GM19099 (cell line): Measurements from ENCODE around the gene GRIN3B.
A peak's percentile ranks its signal among the peaks of the same experiment; 100 is the strongest.

ENCODE experiments used
- POLR2A ChIP-seq: IDR thresholded peaks from 3 replicates; pipeline ENCODE4 v1.6.1; 2011; ENCODE audit warnings: low read depth; ENCODE audit not compliant: insufficient read length; ENCODE audit errors: extremely low read depth

GRIN3B gene

DNA sequence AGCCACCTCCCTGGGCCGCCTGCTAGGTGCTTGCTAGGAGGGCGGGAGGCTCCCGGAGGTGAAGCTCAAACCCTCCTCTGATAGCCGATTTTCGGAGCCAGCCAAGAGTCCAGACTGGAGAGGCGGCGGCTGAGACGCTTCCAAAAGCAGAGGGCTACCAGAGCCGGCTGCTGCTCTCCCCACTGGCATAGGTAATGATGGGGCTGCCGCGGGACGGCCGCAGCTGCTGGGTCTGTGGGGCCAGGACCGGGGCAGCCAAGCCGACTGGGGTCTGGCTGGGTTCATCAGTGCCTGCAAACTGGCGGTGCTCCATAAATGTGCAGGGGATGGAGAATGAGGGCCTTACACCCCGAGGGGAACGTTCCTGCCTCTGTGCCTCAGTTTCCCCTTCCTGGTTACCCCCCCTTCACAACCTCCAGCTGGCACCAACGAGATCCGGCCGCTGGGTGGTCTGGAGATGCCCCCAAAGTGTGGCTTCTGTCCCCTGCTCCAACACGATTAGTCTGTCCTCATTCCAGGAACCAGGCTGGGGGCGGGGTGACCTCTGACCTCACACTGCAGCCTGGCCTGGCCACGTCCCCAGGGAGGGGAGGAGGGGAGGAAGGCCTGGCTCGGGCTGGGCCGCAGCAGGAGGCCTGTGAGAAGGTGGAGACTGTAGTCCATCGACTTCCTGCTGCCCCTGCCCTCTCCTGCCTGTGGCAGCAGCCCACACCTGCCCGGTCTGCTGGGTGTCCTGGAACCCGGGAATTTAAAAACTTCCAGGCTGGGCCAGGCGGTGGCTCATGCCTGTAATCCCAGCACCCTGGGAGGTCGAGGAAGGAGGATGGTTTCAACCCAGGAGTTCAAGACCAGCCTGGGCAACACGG lies 19.9 kb upstream of the GRIN3B start:
- TF ChIP-seq POLR2A = no peak

DNA sequence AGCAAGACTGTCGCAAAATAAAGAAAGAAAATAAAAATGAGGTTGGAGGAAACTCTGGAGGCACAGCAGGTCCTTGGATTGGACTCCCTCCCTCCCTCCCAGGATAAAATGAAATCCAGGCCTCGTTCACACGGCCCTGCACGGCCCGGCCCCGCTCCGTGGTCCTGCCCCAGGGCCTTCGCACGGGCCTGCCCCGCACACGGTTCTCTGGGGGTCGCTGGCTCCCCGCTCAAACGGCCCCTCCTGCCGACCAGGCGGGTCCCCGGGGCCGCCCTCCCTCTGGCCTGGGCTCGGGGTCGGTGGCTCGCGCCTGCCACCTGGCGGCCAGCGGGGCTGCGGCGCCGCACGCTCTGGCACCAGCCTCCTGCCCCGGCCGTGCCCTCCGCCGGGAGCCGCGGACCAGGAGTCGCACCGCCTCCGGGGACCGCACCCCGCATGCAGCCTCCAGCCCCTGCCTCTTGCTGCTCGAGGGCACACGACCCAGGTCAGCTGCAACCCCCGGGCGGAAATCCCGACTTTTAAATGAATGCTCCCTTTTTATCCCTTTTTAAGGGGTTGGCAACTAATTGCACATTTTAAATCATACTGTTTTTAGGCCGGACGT lies 17.6 kb upstream of the GRIN3B start:
- TF ChIP-seq POLR2A = no peak

DNA sequence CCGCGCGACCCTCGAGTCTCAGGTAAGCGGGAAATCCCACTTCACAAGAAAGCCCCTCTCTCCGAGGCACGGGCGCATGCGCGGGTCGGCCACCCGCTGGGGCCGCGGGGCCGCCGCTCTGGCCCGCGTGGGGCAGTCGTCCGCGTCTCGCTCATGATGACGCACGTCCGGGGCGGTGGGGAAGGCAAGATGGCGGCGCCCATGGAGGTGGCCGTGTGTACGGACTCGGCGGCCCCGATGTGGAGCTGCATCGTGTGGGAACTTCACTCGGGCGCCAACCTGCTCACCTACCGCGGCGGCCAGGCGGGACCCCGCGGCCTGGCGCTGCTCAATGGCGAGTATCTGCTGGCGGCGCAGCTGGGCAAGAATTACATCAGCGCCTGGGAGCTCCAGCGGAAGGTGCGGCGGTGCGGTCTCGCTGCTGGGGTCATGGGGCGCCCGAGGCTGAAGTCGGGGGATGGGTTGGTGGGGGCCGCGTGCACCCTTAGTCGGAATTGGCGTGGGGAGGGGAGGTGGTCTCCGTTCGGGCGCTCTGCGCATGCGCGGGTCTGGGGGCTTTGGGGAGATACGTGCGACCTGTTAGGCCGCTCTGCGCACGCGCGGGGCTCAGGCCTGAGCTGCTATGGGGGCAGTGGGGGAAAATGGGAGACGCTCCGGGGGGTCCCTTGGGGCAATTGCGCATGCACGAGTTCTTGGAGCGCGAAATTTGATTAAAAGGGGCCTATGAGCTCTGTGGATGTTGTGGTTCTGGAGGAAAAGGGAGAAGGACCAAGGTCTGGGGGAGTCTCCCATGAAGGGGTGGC lies 15.9 kb upstream of the GRIN3B start, which contains the start of gene WDR18:
Gene WDR18 (plus strand): TSS at position 181 of the 803 bp plus-strand sequence. CDS start 9 bp downstream, at position 190.
- TF ChIP-seq POLR2A = peak; percentile 64

DNA sequence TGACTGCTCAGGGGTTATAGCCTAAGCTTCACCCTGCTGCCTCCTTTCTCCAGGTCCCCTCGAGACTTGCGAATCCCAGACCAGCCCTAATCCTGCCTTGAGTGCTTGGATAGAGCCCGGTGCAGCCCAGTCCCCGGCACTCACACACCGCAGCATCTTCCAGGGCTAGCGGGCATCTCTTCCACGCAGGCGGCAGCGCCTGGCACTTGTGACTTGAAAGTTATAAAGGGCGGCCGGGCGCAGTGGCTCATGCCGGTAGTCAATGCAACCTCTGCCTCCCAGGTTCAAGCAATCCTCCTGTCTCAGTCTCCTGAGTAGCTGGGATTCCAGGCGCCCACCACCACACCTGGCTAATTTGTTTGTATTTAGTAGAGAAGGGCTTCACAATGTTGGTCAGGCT lies 14.1 kb upstream of the GRIN3B start:
- TF ChIP-seq POLR2A = no peak

GRCh38 chr19:988081-988480 lies 12.1 kb upstream of the GRIN3B start:
- no peak for TF ChIP-seq POLR2A

GRCh38 chr19:988510-988909 lies 11.7 kb upstream of the GRIN3B start:
- no peak for TF ChIP-seq POLR2A

GRCh38 chr19:989381-990081 lies 10.7 kb upstream of the GRIN3B start:
- no peak for TF ChIP-seq POLR2A

DNA sequence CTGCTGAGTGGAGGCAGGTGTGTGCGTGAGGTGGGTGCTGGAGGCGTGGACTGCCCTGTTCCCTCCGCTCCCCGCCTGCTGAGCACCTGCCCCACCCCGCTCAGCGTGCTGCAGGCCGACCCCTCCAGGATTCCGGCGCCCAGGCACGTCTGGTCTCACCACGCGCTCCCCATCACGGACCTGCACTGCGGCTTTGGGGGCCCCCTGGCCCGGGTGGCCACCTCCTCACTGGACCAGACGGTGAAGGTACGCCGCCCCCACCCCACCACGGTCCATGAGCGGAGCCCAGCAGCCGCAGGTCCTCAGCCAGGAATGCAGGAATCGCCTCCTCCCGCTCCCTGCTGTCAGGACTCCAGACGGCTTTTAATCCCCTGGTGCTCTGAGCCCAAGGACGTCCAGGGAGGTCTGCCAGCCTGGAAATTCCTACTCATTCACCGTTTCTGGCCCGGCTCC lies 10.1 kb upstream of the GRIN3B start:
- TF ChIP-seq POLR2A = no peak

DNA sequence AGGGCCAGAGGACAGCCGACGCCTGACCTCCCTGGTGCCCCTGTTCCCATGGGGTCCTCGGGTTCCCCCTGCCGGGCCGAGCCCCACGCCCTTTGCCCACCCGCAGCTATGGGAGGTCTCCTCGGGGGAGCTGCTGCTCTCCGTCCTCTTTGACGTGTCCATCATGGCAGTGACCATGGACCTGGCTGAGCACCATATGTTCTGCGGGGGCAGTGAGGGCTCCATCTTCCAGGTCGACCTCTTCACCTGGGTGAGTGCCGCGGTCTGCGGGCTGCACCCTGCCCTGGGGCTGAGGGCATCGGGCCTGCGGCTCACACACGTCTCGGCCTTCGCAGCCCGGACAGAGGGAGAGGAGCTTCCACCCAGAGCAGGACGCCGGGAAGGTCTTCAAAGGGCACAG lies 9.5 kb upstream of the GRIN3B start:
- no peak for TF ChIP-seq POLR2A

DNA sequence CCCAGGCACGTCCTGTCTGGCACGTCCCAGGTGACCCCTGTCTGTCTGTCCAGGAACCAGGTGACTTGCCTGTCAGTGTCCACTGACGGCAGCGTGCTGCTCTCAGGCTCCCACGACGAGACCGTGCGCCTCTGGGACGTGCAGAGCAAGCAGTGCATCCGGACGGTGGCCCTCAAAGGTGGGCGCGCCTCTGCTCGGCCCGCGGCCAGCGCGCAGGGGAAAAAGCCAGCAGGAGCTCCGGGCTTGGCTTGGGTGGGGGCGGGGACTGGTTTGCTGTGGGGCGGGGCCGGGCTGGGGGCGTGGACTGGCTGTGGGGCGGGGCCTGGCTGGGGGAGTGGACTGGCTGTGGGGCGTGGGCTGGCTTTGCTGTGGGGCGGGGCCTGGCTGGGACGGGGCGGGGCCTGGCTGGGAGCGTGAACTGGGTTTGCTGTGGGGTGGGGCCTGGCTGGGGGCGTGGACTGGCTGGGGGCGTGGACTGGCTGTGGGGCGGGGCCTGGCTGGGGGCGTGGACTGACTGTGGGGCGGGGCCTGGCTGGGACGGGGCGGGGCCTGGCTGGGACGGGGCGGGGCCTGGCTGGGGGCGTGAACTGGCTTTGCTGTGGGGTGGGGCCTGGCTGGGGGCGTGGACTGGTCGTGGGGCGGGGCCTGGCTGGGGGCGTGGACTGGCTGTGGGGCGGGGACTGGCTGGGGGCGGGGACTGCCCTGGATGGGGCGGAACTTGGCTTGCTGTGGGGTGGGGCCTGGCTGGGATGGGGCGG lies 8.9 kb upstream of the GRIN3B start:
- TF ChIP-seq POLR2A = no peak

- TF ChIP-seq POLR2A = no peak
These were observed 8.1 kb upstream of the GRIN3B start for GRCh38 chr19:991932-992669.

- no peak for TF ChIP-seq POLR2A
These were observed 7.6 kb upstream of the GRIN3B start for GRCh38 chr19:992670-993055.

DNA sequence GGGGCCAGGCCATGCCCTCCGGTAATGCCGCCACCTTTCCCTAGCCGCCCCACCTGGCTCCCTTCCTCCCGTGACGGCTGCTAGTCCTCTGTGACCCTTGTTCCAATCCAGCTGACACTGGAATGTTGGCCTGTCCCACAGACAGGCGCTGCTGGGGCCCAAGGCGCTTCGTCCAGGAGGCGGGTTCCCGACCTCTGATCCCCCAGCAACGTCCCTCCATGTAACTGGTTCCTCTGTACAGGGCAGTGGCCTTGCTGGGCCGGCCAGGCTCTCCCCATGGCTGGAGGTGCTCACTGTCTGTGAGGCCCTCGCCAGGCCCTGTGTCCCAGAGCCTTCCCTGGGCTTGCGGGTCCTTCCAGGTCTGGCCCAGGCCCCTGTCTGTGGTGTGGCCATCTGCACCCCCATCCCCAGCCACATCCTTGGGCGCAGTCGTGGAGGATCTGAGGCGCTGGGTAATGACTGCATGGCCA lies 6.8 kb upstream of the GRIN3B start:
- no peak for TF ChIP-seq POLR2A
